ENCODE measurements around the gene CCL4. TPM values are rescaled to one million over a fixed set of nuclear protein-coding genes. Genes with fewer than 3 reads are reported as not detected.
A peak's percentile ranks its signal among the peaks of the same experiment; 100 is the strongest.

The CCL4 gene
- total RNA-seq, 4 donors from 2014 or later = 4.2 to 10.8 TPM; not detected in 2

DNA sequence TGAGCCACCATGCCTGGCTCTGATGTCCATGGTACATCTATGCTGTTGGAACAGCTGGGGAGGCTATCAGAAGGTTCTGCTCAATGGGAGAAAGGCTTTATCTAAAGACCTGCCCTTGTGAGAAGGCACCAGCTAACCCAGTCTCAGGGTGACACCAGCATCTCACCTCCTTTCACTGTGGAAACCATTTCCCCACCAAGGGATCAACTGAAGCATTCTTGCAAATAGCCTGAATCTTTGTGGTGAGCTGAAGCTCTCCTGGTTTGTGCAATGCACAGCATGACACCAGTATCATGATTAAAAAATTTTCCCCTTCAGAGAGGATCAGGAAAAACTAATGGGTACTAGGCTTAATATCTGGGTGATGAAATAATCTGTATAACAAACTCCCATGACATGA is 34.5 kb upstream of the CCL4 start:
- no peaks in the 10 kb centered on the region for H3K36me3 ChIP-seq
- H3K4me3 ChIP-seq = no peak overlapping the region
- TF ChIP-seq POLR2AphosphoS5 (IDR thresholded peaks at IDR 0.05) = no peak
- TF ChIP-seq, protein P1, sequence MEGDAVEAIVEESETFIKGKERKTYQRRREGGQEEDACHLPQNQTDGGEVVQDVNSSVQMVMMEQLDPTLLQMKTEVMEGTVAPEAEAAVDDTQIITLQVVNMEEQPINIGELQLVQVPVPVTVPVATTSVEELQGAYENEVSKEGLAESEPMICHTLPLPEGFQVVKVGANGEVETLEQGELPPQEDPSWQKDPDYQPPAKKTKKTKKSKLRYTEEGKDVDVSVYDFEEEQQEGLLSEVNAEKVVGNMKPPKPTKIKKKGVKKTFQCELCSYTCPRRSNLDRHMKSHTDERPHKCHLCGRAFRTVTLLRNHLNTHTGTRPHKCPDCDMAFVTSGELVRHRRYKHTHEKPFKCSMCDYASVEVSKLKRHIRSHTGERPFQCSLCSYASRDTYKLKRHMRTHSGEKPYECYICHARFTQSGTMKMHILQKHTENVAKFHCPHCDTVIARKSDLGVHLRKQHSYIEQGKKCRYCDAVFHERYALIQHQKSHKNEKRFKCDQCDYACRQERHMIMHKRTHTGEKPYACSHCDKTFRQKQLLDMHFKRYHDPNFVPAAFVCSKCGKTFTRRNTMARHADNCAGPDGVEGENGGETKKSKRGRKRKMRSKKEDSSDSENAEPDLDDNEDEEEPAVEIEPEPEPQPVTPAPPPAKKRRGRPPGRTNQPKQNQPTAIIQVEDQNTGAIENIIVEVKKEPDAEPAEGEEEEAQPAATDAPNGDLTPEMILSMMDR (IDR thresholded peaks at IDR 0.05) = no peak
- no peak for TF ChIP-seq EP300 (IDR thresholded peaks at IDR 0.05; ENCODE audit: low read depth)
- TF ChIP-seq POLR2A (IDR thresholded peaks at IDR 0.05) = no peak
- intact Hi-C loops (cut with DNase I; ENCODE audit: low total_unique reads) = no loop called here
- no peaks in the 10 kb centered on the region for H3K27me3 ChIP-seq
- in situ Hi-C loops (cut with MboI; ENCODE audit: low pct_ligation_motif_present in 1 of 4, low pct_unique_long_range_greater_than_20kb in 1 of 4, low sequenced_read_pairs in 3 of 4) = no loop called here
- H3K27ac ChIP-seq = no peak overlapping the region
- peaks cover 0 to 3% (median 0%) of the 10 kb centered on the region in 4 donors for H3K4me1 ChIP-seq
- no peaks in the 10 kb centered on the region for H3K9me3 ChIP-seq
- no peak for DNase-seq

DNA sequence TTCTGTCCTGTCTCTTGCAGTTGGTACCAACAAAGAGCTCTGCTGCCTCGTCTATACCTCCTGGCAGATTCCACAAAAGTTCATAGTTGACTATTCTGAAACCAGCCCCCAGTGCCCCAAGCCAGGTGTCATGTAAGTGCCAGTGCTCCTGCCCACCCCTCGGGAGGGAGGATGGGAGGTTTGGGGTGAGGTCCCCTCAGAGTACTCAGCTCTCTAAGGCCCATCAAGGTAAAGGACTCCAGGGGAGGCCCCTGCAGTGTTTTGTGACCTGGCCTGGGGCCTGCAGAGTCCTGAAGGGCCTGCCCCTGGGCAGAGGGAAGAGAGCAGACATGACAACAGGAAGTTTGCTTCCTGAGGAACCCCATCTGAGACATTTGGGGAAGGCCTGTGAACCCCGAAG is 33.2 kb upstream of the CCL4 start:
- Histone ChIP-seq H3K4me3 (no peak overlapping the region), H3K9me3 (no peaks in the 10 kb centered on the region), H3K36me3 (no peaks in the 10 kb centered on the region), H3K4me1 (peaks cover 0 to 3% (median 0%) of the 10 kb centered on the region in 4 donors), H3K27ac (no peak overlapping the region), H3K27me3 (no peaks in the 10 kb centered on the region)
- DNase-seq = no peak
- 89% methylated on average over 2 of the region's 3 CpGs; no CpG with 5 or more reads in 1 of the 2 donors for WGBS, 2 donors (ENCODE audit: low coverage in 1 of 2)
- TF ChIP-seq POLR2AphosphoS5 (IDR thresholded peaks at IDR 0.05) (no peak), EP300 (IDR thresholded peaks at IDR 0.05; ENCODE audit: low read depth) (no peak), POLR2A (IDR thresholded peaks at IDR 0.05) (no peak)
- TF ChIP-seq, protein P1 (IDR thresholded peaks at IDR 0.05) = no peak
- in situ Hi-C loops (cut with MboI; ENCODE audit: low pct_ligation_motif_present in 1 of 4, low pct_unique_long_range_greater_than_20kb in 1 of 4, low sequenced_read_pairs in 3 of 4) = no loop called here
- intact Hi-C loops (cut with DNase I; ENCODE audit: low total_unique reads) = no loop called here

DNA sequence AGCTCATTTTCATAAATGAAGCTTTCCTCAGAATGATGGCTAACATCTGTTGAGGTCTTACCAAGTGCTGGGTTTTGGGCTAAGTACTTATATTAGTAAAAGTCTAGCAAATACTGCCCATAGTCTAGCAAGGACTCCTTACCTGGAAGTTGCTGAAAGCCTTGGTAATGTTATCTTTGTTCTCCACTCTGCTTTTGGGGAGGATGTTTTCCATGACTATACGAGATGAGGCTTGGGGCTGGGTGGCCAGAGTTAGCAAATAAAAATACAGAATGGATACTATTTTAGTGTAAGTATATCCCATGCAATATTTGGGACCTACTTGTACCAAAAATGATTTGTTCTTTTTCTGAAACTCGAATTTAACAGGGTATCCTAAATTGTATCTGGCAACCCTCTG is 31.9 kb upstream of the CCL4 start:
- H3K36me3 ChIP-seq = no peaks in the 10 kb centered on the region
- no peaks in the 10 kb centered on the region for H3K9me3 ChIP-seq
- no peak overlapping the region for H3K27ac ChIP-seq
- no peaks in the 10 kb centered on the region for H3K27me3 ChIP-seq
- intact Hi-C loops (cut with DNase I; ENCODE audit: low total_unique reads) = no loop called here
- in situ Hi-C loops (cut with MboI; ENCODE audit: low pct_ligation_motif_present in 1 of 4, low pct_unique_long_range_greater_than_20kb in 1 of 4, low sequenced_read_pairs in 3 of 4) = no loop called here
- no peak overlapping the region for H3K4me3 ChIP-seq
- no peak for DNase-seq
- TF ChIP-seq, protein P1 (IDR thresholded peaks at IDR 0.05) = no peak
- TF ChIP-seq POLR2A (IDR thresholded peaks at IDR 0.05) = no peak
- TF ChIP-seq POLR2AphosphoS5 (IDR thresholded peaks at IDR 0.05) = no peak
- TF ChIP-seq EP300 (IDR thresholded peaks at IDR 0.05; ENCODE audit: low read depth) = no peak
- H3K4me1 ChIP-seq = peaks cover 0 to 3% (median 0%) of the 10 kb centered on the region in 4 donors
- WGBS, 2 donors (ENCODE audit: low coverage in 1 of 2) = 62 to 68% methylated on average over 2 of the region's 2 CpGs

DNA sequence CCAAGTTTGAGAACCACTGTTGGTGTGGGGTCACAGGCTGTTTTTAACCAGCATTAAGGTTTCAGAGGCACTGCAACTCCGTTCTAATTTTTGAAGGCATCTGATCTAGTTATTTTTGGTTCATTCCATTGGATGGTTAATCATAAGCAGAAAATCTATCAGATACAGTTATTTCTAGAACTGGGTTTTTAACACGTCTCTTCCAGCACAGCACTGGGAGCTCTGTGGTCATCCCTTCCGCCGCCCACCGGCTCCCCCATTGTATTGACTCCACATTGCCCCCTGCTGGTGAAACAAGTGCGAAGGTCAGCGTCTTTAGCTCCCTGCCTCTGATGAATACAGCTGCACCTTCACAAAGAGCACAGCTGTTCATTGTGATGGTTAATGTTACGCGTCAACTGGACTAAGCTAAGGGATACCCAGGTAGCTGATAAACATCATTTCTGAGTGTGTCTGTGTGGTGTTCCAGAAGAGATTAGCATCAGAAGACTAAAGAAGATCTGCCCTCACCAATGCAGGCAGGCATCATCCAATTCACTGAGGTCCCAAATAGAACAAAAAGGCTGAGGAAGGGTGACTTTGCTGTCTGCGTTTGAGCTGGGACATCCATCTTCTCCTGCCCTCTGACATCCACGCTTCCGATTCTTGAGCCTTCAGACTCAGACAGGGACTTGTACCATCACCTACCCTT is 31.1 kb upstream of the CCL4 start:
- intact Hi-C loops (cut with DNase I; ENCODE audit: low total_unique reads) = no loop called here
- no peaks in the 10 kb centered on the region for H3K27me3 ChIP-seq
- H3K4me1 ChIP-seq = peaks cover 0 to 3% (median 0%) of the 10 kb centered on the region in 4 donors
- 43 to 61% methylated on average over 6 to 12 of the region's 12 CpGs for WGBS, 2 donors (ENCODE audit: low coverage in 1 of 2)
- H3K36me3 ChIP-seq = no peaks in the 10 kb centered on the region
- no peak overlapping the region for H3K4me3 ChIP-seq
- no peak overlapping the region for H3K27ac ChIP-seq
- in situ Hi-C loops (cut with MboI; ENCODE audit: low pct_ligation_motif_present in 1 of 4, low pct_unique_long_range_greater_than_20kb in 1 of 4, low sequenced_read_pairs in 3 of 4) = no loop called here
- no peaks in the 10 kb centered on the region for H3K9me3 ChIP-seq
- TF ChIP-seq, protein P1 (IDR thresholded peaks at IDR 0.05) = peak; percentile 53 to 68 (median 62)
- no peak for TF ChIP-seq POLR2AphosphoS5 (IDR thresholded peaks at IDR 0.05)
- peak; percentile 61 for DNase-seq
